T-helper 2 cell (primary cell): Measurements from ENCODE around the gene SH3BP2.

Source experiments
- DNase-seq, 5 experiments: peaks; one replicate each; pipeline versions ENCODE4 v3.0.0 to v3.0.0-alpha.2; 2012 to 2022

The SH3BP2 gene

DNA sequence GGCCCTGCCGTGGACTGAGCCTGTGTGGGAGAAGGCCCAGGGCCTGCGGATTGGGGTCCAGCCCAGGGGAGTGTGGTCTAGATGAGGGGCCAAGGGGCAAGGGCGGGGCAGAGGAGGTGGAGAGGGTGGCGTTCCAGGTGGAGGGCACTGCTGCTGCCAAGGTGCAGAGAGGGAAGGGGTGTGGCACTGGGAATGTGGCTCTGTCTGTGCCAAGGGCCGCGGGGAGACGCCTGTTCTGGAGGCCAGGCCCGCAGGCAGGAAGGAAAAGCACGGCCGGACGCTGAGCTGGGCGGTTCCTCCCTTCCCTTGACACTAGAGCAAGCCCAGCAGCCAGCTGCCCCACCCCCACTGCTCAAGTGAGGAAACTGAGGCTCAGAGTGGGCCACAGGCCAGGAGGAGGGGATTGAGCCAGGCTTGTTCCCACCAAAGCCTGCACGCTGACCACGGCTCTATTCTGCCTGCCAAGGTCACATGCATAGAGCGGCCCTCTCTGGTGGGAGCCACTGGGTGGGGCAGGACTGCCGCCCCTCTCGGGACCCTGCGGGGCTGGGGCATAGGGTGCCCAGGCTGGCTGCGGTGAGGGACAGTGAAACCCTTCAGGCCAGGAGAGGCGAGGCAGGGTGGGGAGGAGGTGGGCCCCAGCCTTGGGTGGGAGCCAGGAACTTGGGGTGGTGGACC, 13.0 kb downstream of the SH3BP2 start:
- DNase-seq, result no peak

DNA sequence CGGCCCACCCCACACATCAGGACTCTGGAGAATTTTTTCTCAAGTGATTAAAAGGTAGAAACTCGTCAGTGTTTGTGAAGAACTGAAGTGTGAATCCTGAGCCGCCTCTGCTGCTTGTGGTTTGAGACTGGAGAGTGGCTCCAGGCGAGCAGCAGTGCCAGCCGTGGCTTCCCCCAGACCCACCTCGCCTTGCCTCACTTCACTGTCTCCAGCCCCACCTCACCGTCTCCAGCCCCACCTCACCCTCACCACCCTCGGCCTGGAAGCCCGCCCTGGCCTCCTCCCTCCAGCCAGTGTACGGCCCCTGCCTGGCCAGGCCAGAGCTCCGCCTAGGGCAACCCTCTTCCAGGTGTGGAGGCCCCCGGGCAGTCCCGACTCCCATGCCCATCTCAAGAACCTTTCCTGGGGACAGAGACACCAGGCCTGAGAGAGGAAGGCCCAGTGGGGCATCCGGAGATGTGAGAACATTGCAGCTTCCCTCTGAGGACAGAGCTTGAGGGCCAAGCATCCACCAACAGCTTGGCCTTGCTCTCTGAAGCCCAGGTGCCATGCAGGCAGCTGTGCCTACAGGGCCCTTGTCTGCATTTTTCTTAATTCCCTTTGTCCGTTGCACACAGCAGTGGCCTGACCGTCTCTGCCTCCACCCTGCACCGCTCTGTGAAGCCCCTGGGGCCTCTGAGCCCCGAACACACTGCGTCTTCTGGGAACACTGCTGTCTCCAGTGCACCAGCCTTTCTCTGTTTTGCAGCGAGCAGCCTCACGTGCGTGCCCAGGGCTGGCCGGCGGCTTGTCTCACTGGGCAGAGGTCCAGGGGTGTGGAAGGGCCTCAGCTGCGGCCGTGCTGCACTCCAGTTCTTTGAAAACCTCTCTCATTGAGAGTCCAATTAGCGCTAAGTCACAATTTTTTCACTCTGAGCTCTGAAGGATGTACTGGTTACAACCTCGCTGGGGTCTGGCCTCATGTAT, 13.8 kb downstream of the SH3BP2 start:
- DNase-seq, result no peak

DNA sequence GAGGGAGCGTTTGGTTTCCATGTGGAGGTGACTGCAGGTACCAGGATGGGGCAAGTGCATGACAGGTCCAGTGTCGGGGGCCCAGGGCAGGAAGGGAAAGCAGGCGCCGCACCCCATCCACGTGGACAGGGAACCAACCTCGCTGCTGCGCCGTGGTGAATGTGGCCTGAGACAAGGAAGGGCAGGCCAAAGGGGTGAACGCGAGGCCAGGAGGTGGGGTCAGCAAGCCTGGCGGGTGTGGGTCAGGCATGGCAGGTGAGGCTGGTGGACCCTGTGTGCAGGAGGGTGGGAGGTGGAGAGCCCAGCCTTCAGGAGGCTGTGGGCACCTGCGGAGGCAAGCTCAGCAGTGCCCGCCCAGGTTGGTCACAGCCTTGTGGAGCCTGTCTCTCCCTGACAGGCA, 14.7 kb downstream of the SH3BP2 start:
- no peak for DNase-seq

DNA sequence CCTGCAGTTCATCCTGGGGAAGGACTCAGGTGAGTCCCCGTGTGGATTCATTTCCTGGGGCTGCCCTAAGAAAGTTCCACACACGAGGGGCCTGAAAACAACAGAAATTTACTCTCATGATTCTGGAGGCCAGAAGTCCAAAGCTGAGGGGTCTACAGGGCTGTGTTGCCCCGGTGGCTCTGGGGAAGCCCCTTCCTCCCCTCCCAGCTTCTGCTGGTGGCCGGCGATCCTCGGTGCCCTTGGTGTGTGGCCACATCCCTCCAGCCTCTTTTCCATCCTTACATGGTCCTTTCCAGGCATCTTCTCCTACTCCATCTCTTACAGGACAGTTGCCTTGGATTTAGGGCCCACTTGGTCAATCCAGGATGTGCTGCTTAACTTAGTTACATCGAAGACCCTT, 15.1 kb downstream of the SH3BP2 start:
- no peak for DNase-seq

DNA sequence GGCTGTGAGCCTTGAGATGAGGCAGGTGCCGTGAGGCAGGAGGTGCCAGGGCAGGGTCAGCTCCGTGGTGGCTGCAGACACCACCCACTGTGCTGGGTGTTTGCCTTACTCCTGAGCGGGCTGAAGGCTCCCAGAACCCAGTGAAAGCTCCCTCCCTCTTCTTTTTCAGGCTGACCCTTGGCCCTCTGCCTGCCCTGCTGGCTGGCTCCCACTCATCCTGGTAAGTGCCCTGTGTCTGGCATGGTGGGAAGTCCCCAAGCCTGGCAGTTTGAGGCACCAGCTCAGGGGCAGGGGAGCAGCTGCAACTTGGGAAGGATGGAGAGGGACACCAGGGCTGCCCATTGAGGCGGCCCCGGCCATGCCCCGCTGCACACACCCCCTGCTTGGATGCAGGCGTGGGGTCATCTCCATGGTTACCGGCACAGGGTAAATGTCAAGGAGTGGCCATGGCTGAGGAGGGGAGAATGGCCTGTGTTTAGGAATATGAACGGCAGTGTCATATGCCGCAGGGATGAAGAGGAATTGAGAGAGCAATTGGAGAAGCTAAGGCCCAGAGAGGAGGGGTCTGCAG, 16.8 kb downstream of the SH3BP2 start:
- no peak for DNase-seq

DNA sequence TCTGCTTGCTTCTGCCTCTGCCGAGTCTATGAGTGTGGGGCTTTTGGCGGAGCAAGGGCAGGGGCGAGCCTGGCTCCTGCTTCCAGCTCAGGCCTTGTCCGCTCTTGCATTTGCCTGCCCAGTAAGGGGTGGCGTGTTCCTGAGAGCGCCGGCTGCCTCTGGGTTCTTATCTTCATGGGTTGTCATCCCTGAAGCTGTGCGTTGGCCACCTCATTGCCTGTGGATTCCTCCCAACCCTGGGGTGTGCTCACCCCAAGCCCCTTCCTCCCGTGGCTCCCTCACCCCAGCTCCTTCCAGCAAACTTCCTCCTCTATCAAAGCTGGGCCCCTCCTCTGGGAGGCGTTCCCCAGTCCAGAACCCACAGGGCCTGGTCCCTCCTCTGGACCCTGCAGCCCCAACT, 17.5 kb downstream of the SH3BP2 start:
- no peak for DNase-seq

DNA sequence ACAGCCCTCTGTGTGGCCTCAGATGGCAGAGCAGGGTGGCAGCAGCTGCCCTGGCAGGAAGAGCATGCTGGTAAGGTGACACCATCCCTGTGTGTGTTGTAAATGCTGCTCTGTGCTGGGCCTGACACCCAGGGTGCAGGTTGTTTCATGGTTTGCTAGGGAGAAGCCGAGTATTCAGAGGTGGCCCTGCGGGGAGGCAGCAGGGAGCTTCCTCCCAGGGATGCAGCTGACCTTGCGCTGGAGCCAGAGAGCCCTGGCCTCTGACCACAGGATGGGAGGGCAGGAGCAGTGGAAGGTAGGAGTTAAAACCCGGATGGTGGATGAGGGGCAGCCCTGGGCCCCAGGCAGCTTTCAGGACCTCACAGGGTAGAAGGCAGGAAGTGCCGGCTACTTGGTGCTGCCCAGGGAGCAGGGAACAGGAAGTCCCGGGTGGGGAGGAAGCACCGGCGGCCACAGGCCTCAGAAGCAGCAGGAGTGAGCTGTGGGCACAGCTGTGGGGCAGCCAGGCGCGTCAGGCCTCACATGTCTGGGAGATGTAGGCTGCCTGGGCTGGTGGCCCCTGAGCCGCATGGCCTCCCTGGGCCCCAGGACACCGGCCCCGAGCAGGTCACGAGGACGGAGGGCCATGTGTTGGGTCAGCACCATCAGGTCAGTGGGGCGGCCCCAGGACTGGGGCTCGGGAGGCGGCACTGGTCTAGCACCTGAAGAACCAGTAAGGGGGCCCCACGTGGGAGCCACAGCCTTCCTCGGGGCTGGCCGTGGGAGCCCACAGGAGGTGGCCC, 19.1 kb downstream of the SH3BP2 start:
- peak; percentile 30 to 87 (median 42) for DNase-seq

DNA sequence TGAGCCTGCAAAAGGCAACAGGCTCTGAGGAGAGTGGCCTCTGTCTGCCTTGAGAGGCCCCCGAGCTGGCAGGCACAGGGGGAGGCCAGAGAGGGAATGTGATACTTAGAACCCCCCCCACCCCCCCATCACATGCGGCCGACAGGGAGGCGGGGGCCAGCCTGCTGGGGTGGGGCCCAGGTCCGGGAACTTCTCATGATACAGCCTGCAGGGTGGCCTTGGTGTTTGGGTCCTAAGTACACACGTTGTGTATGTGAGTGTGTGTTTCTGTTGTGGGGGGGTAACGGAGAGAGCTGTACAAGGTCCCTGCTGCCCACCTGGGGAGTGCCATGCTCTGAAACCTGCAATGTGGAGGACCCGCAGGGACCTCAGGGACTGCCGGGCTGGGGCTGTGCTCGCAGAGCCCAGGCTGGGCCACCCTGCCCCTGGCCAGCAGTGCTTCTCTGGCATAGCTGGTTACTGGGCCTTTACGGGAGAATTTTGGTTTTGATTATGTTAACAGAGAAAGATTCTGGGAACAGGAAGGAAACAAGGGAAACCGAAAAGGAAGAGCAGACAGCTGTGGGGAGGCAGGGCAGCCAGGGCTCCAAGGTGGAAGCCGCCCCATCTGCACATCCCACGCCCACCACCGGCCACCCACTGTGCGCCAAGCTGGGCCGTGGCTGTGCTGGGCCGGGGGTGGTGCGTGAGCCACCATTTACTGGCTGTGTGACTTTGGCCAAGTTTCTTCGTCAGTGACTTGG, 19.9 kb downstream of the SH3BP2 start:
- DNase-seq, result peak in 1 of 5 experiments; percentile 38

DNA sequence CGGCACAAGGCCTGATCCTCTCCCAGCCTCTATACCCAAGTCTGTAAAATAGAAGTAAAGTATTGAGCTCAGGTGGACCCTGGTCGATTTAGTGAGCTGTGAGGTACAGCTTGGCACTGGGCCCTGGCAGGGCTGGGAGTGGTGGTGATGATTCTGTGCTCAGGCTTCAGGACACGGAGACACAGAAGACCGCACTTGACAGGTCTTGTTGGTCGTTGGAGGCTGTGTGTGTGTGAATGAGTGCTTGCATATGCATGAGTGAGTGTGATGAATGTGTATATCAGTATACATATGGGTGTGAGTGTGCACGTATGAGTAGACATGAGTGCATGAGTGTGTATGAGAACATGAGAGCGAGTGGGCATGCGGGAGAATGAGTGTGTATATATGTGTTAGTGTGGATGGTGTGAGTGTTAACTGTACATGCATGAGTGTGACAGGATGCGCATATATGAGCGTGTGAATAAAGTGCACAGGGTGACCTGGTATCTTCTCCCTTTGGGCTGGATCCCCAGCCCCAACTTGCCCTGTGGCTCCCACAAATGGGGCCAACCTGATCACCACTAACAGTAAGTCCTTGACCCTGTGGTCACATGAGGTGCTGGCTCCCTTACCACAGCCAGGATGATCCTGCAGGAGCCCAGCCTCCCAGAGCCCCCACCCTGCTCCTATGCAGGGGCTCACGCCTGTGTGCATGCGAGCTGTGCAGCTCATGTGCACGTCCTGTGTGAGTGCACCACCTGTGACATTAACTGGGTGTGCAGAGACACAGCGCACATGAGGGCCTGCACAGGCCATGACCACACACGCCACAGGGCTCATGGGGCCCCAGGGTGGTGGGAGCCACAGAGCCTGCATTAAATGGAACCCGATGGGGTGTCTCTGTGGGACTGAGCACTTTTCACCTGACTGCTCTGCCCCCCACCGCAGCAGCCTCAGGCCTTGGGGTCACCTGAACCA, 20.8 kb downstream of the SH3BP2 start:
- DNase-seq, result peak in 1 of 5 experiments; percentile 26

DNA sequence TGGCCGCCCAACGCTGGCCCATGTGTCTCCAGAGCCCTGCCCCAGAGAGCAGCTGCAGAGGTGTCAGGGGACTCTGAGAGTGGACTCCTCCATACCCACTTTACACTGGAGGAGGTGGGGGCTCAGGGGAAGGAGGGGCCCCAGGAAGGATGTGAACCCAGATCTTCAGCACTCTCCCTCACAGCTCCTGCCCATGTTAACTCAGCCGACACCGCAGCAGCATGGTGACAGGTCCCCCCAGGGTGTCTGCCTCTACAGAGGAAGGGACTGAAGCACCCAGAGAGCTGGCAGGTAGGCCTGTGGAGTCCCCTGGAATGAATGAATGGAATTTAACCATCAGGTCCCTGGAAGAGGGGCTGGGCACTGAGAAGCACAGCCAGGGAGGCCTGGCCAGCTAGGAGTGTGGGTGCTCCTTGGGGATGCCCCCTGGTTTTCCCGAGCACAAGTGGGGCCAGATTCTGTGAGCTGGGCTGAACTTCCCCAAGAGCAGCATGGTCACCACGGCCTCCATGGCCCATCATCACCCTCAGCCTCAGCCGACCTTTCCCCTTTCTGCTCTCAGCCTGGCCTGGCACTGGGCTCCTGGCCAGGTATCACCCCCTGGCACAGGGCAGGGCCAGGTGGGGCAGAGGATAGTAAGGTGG, 21.9 kb downstream of the SH3BP2 start:
- peak in 1 of 5 experiments; percentile 45 for DNase-seq

DNA sequence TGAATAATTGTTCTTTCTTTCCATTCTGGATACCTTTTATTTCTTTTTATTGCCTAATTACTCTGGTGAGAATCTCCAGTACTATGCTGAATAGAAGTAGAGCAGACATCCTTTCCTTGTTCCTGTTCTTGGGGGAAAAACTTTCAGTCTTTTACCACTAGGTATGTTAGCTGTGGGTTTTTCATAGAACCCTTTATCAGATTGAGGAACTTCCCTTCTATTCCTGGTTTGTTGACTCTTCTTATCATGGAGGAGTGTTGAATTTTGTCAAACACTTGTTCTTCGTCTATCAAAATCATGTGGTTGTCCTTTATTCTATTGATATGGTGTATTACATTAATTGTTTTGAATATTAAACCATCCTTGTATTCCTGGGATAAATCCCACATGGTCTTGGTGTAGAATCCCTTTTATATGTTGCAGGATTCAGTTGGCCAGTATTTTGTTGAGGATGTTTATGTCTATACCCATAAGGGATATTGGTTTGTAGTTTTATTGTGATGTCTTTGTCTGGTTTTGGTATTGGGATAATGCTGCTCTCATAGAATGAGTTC, 23.6 kb downstream of the SH3BP2 start:
- no peak for DNase-seq

DNA sequence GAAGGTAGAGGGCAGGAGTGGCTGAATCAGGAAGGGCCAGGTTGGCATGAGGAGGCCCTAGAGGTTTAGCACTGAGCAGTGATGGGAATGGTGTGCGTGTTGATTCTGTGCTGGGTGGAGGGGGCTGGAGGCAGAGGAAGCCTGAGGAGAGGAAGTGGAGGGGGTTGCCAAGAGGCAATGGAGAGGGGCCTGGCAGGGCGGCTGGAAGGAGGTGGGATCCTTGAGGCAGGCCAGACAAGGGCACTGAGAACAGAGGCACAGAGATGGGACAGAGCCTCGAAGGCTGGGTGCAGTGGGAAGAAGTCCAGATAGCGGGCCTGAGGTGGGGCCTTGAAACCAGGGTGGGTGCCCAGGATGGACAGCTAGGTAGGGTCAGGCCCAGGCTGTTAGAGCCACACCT, 24.3 kb downstream of the SH3BP2 start:
- no peak for DNase-seq

DNA sequence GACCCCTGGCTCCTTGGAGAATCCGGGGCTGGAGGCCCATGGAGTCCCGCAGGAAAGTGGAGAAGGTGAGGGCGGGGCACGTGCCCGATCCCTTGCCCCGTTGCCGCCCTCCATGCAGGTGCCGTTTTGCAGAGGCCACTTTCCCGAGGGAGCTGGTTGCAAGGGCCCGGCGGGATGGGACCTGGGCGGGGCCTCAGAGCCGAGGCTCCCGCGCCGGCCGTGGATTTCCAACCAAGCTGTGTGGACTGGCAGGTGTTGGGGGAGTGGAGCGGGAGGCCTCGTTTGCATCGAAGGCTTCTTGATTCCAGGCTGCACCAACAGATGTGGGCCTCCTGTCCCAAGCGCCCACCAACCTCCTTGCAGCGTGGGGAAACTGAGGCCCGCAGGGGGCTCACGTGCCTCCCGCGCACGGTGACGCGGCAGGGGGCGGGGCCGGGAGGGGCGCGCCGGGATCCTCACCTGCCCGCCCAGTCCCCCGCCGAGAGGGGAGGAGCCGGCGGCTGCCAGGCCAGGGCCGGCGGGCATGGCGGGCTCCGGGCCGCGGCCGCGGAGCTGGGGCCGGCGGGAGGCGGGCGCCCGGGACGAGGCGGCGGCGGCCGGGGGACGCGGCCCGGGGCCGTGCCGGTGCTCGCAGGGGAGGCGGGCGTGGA, 24.9 kb downstream of the SH3BP2 start:
- DNase-seq, result peak in 1 of 5 experiments; percentile 39

DNA sequence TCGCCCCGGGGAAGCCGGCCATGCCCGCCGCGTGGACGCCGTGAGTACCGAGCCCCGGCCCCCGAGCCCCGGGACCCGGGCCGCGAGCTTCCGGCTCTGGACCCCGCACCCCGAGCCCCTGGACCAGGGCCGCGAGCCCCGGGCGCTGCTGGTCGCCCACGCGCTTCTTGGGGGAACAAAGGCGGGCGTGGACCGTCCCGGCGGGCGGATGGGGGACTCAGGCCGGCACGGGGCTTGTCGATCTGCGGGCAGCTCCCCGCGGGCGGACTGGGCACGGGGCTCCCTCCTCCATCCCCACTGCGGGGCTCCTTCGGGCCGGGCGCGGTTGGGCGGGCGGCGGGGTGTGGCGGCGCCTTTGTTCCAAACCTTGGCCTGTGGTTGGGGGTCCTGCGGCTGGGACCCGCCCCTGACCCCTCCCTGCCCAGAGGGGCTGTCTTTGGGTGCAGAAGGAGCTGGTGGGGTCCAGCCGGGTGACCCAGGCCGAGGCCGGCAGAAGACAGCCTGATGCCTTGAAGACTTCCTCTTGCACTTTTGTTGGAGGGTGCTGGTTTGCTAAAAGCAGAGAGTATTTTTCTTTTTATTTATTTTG, 25.6 kb downstream of the SH3BP2 start:
- DNase-seq, result no peak

DNA sequence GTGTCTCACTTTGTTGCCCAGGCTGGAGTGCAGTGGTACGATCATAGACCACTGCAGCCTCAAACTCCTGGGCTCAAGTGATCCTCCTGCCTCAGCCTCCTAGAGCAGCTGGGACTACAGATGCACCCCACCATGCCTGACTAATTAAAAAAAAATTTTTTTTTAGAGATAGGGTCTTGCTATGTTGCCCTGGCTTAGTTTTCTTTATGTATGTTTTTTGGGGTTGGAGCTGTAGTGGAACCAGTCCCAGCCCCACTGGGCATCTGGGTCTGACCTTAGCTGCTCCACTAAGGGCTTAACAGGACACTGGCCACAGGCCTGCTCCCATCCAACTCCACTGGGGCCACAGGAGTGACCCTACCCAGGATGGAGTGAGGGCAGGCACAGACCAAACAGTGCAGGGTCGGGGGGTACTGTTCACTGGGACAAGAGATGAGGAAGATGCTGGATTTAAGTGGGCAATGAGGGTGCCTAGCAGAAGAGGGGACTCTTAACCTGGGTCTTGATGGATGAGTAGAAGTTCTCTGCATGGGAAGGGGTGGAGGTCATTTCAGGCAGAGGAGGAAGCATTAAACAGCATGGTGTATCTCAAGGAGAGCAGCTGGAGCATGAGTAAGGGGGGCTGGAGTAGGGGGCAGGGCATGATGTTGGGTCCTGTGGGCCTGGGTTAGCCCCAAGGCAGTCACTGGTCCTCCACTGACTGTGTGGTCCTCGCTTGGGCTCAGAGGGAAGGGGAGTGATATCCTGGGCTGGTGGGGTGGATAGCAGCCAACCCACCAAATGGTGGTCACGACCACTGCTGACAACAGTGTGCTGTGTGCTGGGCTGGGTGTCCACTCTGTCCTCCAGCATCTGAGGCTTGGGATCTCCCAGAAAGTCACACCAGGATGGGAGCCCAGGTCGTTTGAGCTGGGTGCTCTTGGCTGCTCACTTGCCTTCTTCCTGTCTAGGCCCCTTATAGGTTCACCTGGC, 26.6 kb downstream of the SH3BP2 start:
- DNase-seq, result no peak

DNA sequence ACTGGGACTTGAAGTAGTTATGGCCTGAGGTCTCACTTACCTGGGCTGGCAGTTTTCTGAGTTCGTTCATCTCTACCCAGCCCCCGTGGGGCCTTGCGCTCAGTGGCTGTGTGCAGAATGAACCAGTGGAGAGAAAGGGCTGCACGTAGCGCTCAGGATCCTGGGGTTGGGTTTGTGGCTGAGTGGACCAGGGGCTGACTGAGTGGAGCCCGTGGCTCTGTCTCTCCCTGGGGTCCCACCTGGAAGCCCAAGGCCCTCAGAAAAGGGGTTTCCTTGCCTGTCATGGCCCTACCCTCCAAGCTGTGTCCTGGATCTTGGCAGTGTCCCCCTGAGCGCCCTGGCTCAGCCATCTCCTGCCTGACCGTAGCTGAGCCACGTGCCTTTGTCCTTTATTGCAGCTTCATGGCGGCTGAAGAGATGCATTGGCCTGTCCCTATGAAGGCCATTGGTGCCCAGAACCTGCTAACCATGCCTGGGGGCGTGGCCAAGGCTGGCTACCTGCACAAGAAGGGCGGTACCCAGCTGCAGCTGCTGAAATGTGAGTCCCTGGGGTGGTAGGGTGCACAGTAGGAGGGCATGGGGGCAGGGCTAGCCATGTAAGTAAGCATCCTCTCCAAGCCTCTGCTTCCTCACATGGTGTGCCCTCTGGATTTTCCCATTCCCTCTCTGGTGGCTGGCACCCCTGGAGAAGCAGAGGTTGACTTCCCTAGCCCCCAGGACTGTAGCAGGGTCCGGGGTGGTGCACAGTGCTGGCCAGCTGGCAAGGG, 27.5 kb downstream of the SH3BP2 start:
- no peak for DNase-seq
